HG03521 (cell line): Measurements from ENCODE around the gene UGT2A2.

Experiments used
- ATAC-seq: cut with Tn5 transposase; IDR thresholded peaks from one replicate; pipeline ENCODE4 v1.9.1; 2021; ENCODE audit warnings: mild to moderate bottlenecking, moderate library complexity; ENCODE audit not compliant: unreplicated experiment

The UGT2A2 gene

DNA sequence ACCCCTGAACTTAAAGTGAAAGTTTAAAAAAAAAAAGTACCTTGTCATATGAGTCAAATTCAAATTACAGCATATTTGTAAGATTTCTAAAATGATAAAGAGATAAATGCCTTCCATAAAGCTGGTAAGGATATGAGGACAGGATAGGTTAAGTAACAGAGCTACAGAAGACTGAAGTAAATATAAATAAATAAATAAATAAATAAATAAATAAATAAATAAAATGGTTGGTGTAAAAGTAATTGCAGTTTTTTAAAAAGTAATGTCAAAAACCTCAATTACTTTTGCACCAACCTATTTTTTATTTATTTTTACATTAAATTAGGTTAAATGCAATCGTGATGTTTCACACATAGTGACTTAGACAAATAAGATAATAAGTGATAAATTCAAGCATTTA lies 62.2 kb downstream of the UGT2A2 start:
- ATAC-seq = no peak

DNA sequence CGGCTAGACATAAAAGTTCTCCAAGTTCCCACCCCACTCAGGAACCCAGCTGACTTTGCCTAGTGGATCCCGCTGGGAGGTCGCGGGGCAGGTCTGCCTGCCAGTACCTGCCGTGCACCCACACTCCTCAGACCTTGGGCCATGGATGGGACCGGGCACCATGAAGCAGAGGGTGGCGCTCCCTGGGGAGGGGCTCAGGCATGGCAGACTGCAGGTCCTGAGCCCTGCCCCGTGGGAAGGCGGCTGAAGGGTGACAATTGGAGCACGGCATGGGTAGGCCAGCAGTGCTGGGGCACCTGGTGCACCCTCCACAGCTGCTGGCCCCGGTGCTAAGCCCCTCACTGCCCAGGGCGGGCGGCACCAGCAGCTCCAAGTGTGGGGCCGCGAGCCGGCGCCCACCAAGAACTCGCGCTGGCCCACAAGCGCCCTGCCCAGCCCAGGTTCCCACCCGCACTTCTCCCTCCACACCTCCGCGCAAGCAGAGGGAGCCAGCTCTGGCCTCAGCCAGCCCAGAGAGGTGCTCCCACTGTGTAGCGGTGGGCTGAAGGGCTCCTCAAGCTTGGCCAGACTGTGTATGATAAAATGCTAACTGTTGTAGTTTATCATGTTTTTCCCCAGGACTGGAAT lies 63.1 kb downstream of the UGT2A2 start:
- ATAC-seq = no peak

GRCh38 chr4:69568787-69569186 lies 70.7 kb downstream of the UGT2A2 start:
- ATAC-seq = no peak

GRCh38 chr4:69563424-69563823 lies 76.0 kb downstream of the UGT2A2 start:
- ATAC-seq = no peak

- ATAC-seq = no peak
These were observed 89.8 kb downstream of the UGT2A2 start for GRCh38 chr4:69549651-69550050.

GRCh38 chr4:69546134-69546765 lies 93.2 kb downstream of the UGT2A2 start:
- no peak for ATAC-seq
